ENCODE measurements around the gene TUBG1. TPM values are rescaled to one million over a fixed set of nuclear protein-coding genes. Genes with fewer than 3 reads are reported as not detected.
A peak's percentile ranks its signal among the peaks of the same experiment; 100 is the strongest.
"Not testable (repeated sequence)": the region's sequence is repeated elsewhere in the genome, so short reads cannot be mapped to it uniquely, and the experiment has no call there.

The TUBG1 gene
- total and polyA plus RNA-seq, 10 donors = 9.5 to 33.8 (median 22.9) TPM

- TF ChIP-seq POLR2A (IDR thresholded peaks at IDR 0.05) = no peak
- peak in 1 of 3 donors; percentile 59 for TF ChIP-seq POLR2AphosphoS5 (IDR thresholded peaks at IDR 0.05)
- Histone ChIP-seq H3K27me3 (replicated peaks in 1 of 7) (no peaks in the 10 kb centered on the region), H3K4me1 (peaks cover 0 to 8% (median 1%) of the 10 kb centered on the region in 6 donors), H3K9me3 (no peaks in the 10 kb centered on the region), H3K27ac (peak overlapping the region in 7 of 8 donors; percentile 2 to 68 (median 46)), H3K36me3 (no peaks in the 10 kb centered on the region), H3K4me3 (no peak overlapping the region)
- intact Hi-C loops (cut with DNase I; ENCODE audit: low total_unique reads) = no loop called here
- no peak for DNase-seq
- WGBS, 5 donors = 69 to 84% (median 81%) methylated on average over 7 of the region's 7 CpGs
Measured at GRCh38 chr17:42623732-42624596, 14.5 kb downstream of the TUBG1 start.

- H3K36me3 ChIP-seq; DNase-seq; H3K27ac ChIP-seq; intact Hi-C loops (cut with DNase I; ENCODE audit: low total_unique reads); H3K4me1 ChIP-seq; H3K4me3 ChIP-seq; H3K9me3 ChIP-seq; H3K27me3 ChIP-seq (replicated peaks in 1 of 7): not testable (repeated sequence)
- 91 to 95% (median 94%) methylated on average over 6 of the region's 6 CpGs for WGBS, 5 donors
Measured at GRCh38 chr17:42627032-42627764, 17.7 kb downstream of the TUBG1 start.

GRCh38 chr17:42629411-42630009 is 20.0 kb downstream of the TUBG1 start:
- TF ChIP-seq CTCF (IDR thresholded peaks at IDR 0.05 in 8 of 11, conservative IDR thresholded peaks at IDR 0.05 in 3 of 11) (no peak), POLR2A (IDR thresholded peaks at IDR 0.05) (no peak)
- Histone ChIP-seq H3K4me1 (no peaks in the 10 kb centered on the region), H3K27me3 (replicated peaks in 1 of 7) (no peaks in the 10 kb centered on the region), H3K9me3 (no peaks in the 10 kb centered on the region), H3K36me3 (no peaks in the 10 kb centered on the region), H3K27ac (peak overlapping the region in 4 of 8 donors; percentile 5 to 71 (median 59)), H3K4me3 (no peak overlapping the region)
- intact Hi-C loops (cut with DNase I; ENCODE audit: low total_unique reads) = no loop called here
- DNase-seq = no peak
- 77 to 86% (median 83%) methylated on average over 3 of the region's 3 CpGs for WGBS, 5 donors

- WGBS, 5 donors = 85 to 93% (median 88%) methylated on average over 9 of the region's 9 CpGs
- no peaks in the 10 kb centered on the region for H3K36me3 ChIP-seq
- no peaks in the 10 kb centered on the region for H3K9me3 ChIP-seq
- H3K27ac ChIP-seq = no peak overlapping the region
- H3K4me1 ChIP-seq = no peaks in the 10 kb centered on the region
- no peak for TF ChIP-seq POLR2A (IDR thresholded peaks at IDR 0.05)
- TF ChIP-seq CTCF (IDR thresholded peaks at IDR 0.05 in 8 of 11, conservative IDR thresholded peaks at IDR 0.05 in 3 of 11) = no peak
- no peak for TF ChIP-seq POLR2AphosphoS5 (IDR thresholded peaks at IDR 0.05)
- H3K4me3 ChIP-seq = no peak overlapping the region
- DNase-seq = no peak
- intact Hi-C loops (cut with DNase I; ENCODE audit: low total_unique reads) = no loop called here
- H3K27me3 ChIP-seq (replicated peaks in 1 of 7) = no peaks in the 10 kb centered on the region
Measured at GRCh38 chr17:42632949-42633444, 23.5 kb downstream of the TUBG1 start.

Data from spleen (tissue), 11 donors.